H1 (cell line): ENCODE measurements around the gene SCAMP2. TPM values are rescaled to one million over a fixed set of nuclear protein-coding genes. Genes with fewer than 3 reads are reported as not detected.

ENCODE experiments used
- CTCF ChIA-PET: fragments of 300-600 bp; sonication (Branson Sonifier 250); formaldehyde crosslinking; loops from one replicate; lab custom pipeline; 2021; ENCODE audit not compliant: partially characterized antibody; lab: Charles Lee
- POLR2A ChIA-PET: fragments of 300-600 bp; sonication (Branson Sonifier 250); formaldehyde crosslinking; loops from one replicate; lab custom pipeline; 2021; ENCODE audit warnings: inconsistent platforms; ENCODE audit not compliant: partially characterized antibody; lab: Charles Lee
- DNase-seq, 2 experiments: peaks; one replicate each; pipeline versions ENCODE4 v3.0.0 to v3.0.0-alpha.2; 2010 to 2022; ENCODE audit warnings: low spot score in 2 of 2, low read depth in 1 of 2, mixed read lengths in 1 of 2
- FAIRE-seq: peaks from 2 replicates; lab custom pipeline; 2011; peaks lifted over from hg19 to GRCh38; lab: Jason Lieb, UNC
- H2AFZ ChIP-seq: 2 replicates; pipeline ENCODE4 v1.8.1; 2012; ENCODE audit warnings: low read length, inconsistent platforms
- H2AK5ac ChIP-seq: 2 replicates; pipeline ENCODE4 v1.6.1; 2013; ENCODE audit warnings: low read depth, low read length
- H2BK120ac ChIP-seq: replicated peaks from 2 replicates; pipeline ENCODE3; 2013; ENCODE audit warnings: low read depth, low read length, inconsistent platforms
- H2BK12ac ChIP-seq: 2 replicates; pipeline ENCODE4 v1.6.1; 2013; ENCODE audit warnings: low read depth, low read length
- H2BK15ac ChIP-seq: 2 replicates; pipeline ENCODE4 v1.6.1; 2013; ENCODE audit warnings: low read length
- H2BK20ac ChIP-seq: 2 replicates; pipeline ENCODE4 v1.6.1; 2013; ENCODE audit warnings: low read length
- H2BK5ac ChIP-seq: 2 replicates; pipeline ENCODE4 v1.6.1; 2013; ENCODE audit warnings: low read depth, low read length
- H3K14ac ChIP-seq: 2 replicates; pipeline ENCODE4 v1.6.1; 2013; ENCODE audit warnings: inconsistent platforms; ENCODE audit not compliant: insufficient read length
- H3K18ac ChIP-seq: 2 replicates; pipeline ENCODE4 v1.6.1; 2013; ENCODE audit warnings: low read length; ENCODE audit errors: extremely low read depth
- H3K23ac ChIP-seq: 2 replicates; pipeline ENCODE4 v1.6.1; 2013; ENCODE audit warnings: inconsistent platforms; ENCODE audit not compliant: insufficient read length
- H3K23me2 ChIP-seq: 2 replicates; pipeline ENCODE4 v1.6.1; 2013; ENCODE audit warnings: low read depth, low read length
- H3K27ac ChIP-seq: 2 replicates; pipeline ENCODE4 v1.6.1; 2011; ENCODE audit warnings: low read depth, low read length, inconsistent platforms
- H3K27me3 ChIP-seq, 4 experiments: replicated peaks in 1 of 4; 1 replicate in 1 of 4; 2 replicates in 3 of 4; pipeline versions ENCODE4 v1.6.1 to v1.8.1; 2011 to 2013; ENCODE audit warnings: low read length in 3 of 4, mild to moderate bottlenecking in 3 of 4, inconsistent platforms in 2 of 4, mixed read lengths in 2 of 4, moderate library complexity in 1 of 4; ENCODE audit not compliant: control insufficient read depth in 3 of 4, insufficient read depth in 3 of 4; ENCODE audit errors: extremely low read depth in 1 of 4
- H3K36me3 ChIP-seq, 4 experiments: 2 replicates each; pipeline versions ENCODE4 v1.6.1 to v1.8.1; 2011 to 2013; ENCODE audit warnings: mild to moderate bottlenecking in 4 of 4, low read length in 3 of 4, moderate library complexity in 2 of 4, control low read depth in 1 of 4, inconsistent platforms in 1 of 4; ENCODE audit not compliant: insufficient read depth in 4 of 4, control insufficient read depth in 2 of 4
- H3K4ac ChIP-seq: replicated peaks from 2 replicates; pipeline ENCODE3; 2013; ENCODE audit warnings: low read length, low read depth, mixed read lengths, inconsistent platforms; ENCODE audit not compliant: insufficient read length
- H3K4me1 ChIP-seq, 4 experiments: replicated peaks in 1 of 4; 1 replicate in 1 of 4; 2 replicates in 3 of 4; pipeline versions ENCODE4 v1.6.1 to v1.8.1; 2011 to 2013; ENCODE audit warnings: low read length in 3 of 4, inconsistent platforms in 2 of 4, mixed read lengths in 1 of 4; ENCODE audit not compliant: insufficient read depth in 4 of 4, control insufficient read depth in 3 of 4
- H3K4me2 ChIP-seq, 2 experiments: 2 replicates each; pipeline versions ENCODE4 v1.6.1 to v1.8.1; 2011 to 2013; ENCODE audit warnings: low read depth in 2 of 2, low read length in 2 of 2, control low read depth in 1 of 2, inconsistent platforms in 1 of 2, mild to moderate bottlenecking in 1 of 2; ENCODE audit not compliant: insufficient read depth in 1 of 2
- H3K4me3 ChIP-seq, 4 experiments: fragments of 200-600, 300-600 bp in 1 of 4; sonication (generic), shearing (Covaris generic), sonication (Bioruptor Twin) in 1 of 4; 2 replicates each; pipeline versions ENCODE4 v1.5.1 to v1.8.1; 2011 to 2016; ENCODE audit warnings: low read length in 4 of 4, low read depth in 3 of 4, control low read depth in 2 of 4, inconsistent platforms in 2 of 4, mild to moderate bottlenecking in 2 of 4, mixed read lengths in 1 of 4, moderate library complexity in 1 of 4; ENCODE audit not compliant: insufficient read depth in 2 of 4; ENCODE audit errors: extremely low read depth in 1 of 4
- H3K56ac ChIP-seq: replicated peaks from 2 replicates; pipeline ENCODE3; 2013; ENCODE audit warnings: low read depth, mild to moderate bottlenecking, mixed read lengths, low read length, inconsistent platforms; ENCODE audit not compliant: insufficient read length
- H3K79me1 ChIP-seq: 2 replicates; pipeline ENCODE4 v1.6.1; 2013; ENCODE audit warnings: low read depth, low read length, control low read depth
- H3K79me2 ChIP-seq, 2 experiments: 2 replicates each; pipeline versions ENCODE4 v1.6.1 to v1.8.1; 2012 to 2013; ENCODE audit warnings: low read length in 2 of 2, mild to moderate bottlenecking in 2 of 2, inconsistent platforms in 1 of 2; ENCODE audit not compliant: insufficient read depth in 2 of 2, control insufficient read depth in 1 of 2
- H3K9ac ChIP-seq, 4 experiments: replicated peaks in 1 of 4; 1 replicate in 1 of 4; 2 replicates in 3 of 4; pipeline versions ENCODE4 v1.6.1 to v1.8.1; 2011 to 2013; ENCODE audit warnings: low read depth in 3 of 4, low read length in 3 of 4, control low read depth in 2 of 4, mild to moderate bottlenecking in 2 of 4, moderate library complexity in 2 of 4, inconsistent platforms in 1 of 4; ENCODE audit errors: extremely low read depth in 1 of 4
- H3K9me3 ChIP-seq, 2 experiments: 2 replicates each; pipeline versions ENCODE4 v1.6.1 to v1.8.1; 2012 to 2013; ENCODE audit warnings: mild to moderate bottlenecking in 2 of 2, moderate library complexity in 2 of 2, control low read depth in 1 of 2, inconsistent platforms in 1 of 2, low read depth in 1 of 2, low read length in 1 of 2, mixed read lengths in 1 of 2; ENCODE audit not compliant: insufficient read depth in 2 of 2
- H4K20me1 ChIP-seq, 2 experiments: replicated peaks in 1 of 2; 2 replicates each; pipeline versions ENCODE3 to v1.8.1; 2011 to 2013; ENCODE audit warnings: inconsistent platforms in 2 of 2, low read length in 2 of 2, mild to moderate bottlenecking in 1 of 2; ENCODE audit not compliant: insufficient read depth in 2 of 2, control insufficient read depth in 1 of 2
- H4K5ac ChIP-seq: 2 replicates; pipeline ENCODE4 v1.6.1; 2013; ENCODE audit warnings: low read length, low read depth, mixed read lengths, inconsistent platforms; ENCODE audit not compliant: insufficient read length
- H4K8ac ChIP-seq: 2 replicates; pipeline ENCODE4 v1.8.0; 2013; ENCODE audit warnings: mild to moderate bottlenecking, moderate library complexity, low read length, inconsistent platforms; ENCODE audit not compliant: insufficient read depth; ENCODE audit errors: extremely low read depth
- H4K91ac ChIP-seq: replicated peaks from 2 replicates; pipeline ENCODE3; 2013; ENCODE audit warnings: low read length, mixed read lengths, inconsistent platforms; ENCODE audit not compliant: insufficient read length
- BRCA1 ChIP-seq: IDR thresholded peaks from 2 replicates; pipeline ENCODE4 v1.6.1; 2012; ENCODE audit warnings: low read depth, low read length, improper control_type of control experiment
- CBX5 ChIP-seq: fragments of 300-800, 300-1000 bp; sonication (generic); IDR thresholded peaks from 2 replicates; pipeline ENCODE4 v1.7.1; 2016; ENCODE audit warnings: antibody characterized with exemption, low read length, low read depth
- EGR1 ChIP-seq: IDR thresholded peaks from 2 replicates; pipeline ENCODE4 v1.6.1; 2011; ENCODE audit warnings: low read depth, low read length, borderline replicate concordance
- GTF2F1 ChIP-seq: IDR thresholded peaks from 2 replicates; pipeline ENCODE4 v1.6.1; 2012; ENCODE audit warnings: low read depth, low read length, improper control_type of control experiment, borderline replicate concordance
- NANOG ChIP-seq: IDR thresholded peaks from 2 replicates; pipeline ENCODE4 v1.6.1; 2011; ENCODE audit warnings: low read length, low read depth, mild to moderate bottlenecking, inconsistent platforms; ENCODE audit not compliant: insufficient read depth, poor library complexity, severe bottlenecking
- RXRA ChIP-seq: IDR thresholded peaks from 2 replicates; pipeline ENCODE4 v1.6.1; 2011; ENCODE audit warnings: low read depth, mild to moderate bottlenecking, low read length, moderate library complexity; ENCODE audit not compliant: insufficient read depth
- SP1 ChIP-seq: IDR thresholded peaks from 2 replicates; pipeline ENCODE4 v1.6.1; 2011; ENCODE audit warnings: low read depth, low read length
- SRF ChIP-seq: IDR thresholded peaks from 2 replicates; pipeline ENCODE4 v1.6.1; 2011; ENCODE audit warnings: mild to moderate bottlenecking, low read depth, low read length, moderate library complexity
- TCF12 ChIP-seq: IDR thresholded peaks from 2 replicates; pipeline ENCODE4 v1.6.1; 2011; ENCODE audit warnings: low read depth, mild to moderate bottlenecking, low read length
- YY1 ChIP-seq: IDR thresholded peaks from 2 replicates; pipeline ENCODE4 v1.6.1; 2011; ENCODE audit warnings: low read depth, mild to moderate bottlenecking, low read length
- WGBS, 2 experiments: shearing (Covaris generic) in 1 of 2; methylation state at CpG; one replicate each; pipeline versions ENCODE4 v1.1.6 to v1.1.7; 2013 to 2015; ENCODE audit warnings: low lambda C conversion rate in 2 of 2, mixed read lengths in 2 of 2, inconsistent platforms in 1 of 2, low coverage in 1 of 2, missing lambda C conversion rate in 1 of 2; ENCODE audit not compliant: insufficient replicate concordance in 2 of 2, insufficient coverage in 1 of 2, insufficient read length in 1 of 2; ENCODE audit errors: extremely low coverage in 1 of 2, missing lambda C conversion rate in 1 of 2; 5-methylcytosine and 5-hydroxymethylcytosine counted together
- polyA plus RNA-seq, 7 experiments: library from polyadenylated mRNA; depleted of rRNA in 3 of 7; stranded (reverse) in 5 of 7; unstranded in 2 of 7; fragments of >200 nt in 5 of 7; fragments of 200-250 nt in 2 of 7; gene quantifications; 1 replicate in 5 of 7; 2 replicates in 1 of 7; 4 replicates in 1 of 7; pipeline versions ENCODE4 v1.2.1 to v1.2.3, GENCODE V29; 2011 to 2013; ENCODE audit warnings: missing spikeins in 2 of 7, mixed read lengths in 2 of 7
- total RNA-seq: library from RNA; stranded (reverse); fragmentation: NEBNext Ultra II Directional; extraction: Animal tissue kit (Norgen Biotek cat#: 25700); gene quantifications from 2 replicates; pipeline ENCODE4 v1.2.1, GENCODE V29; 2021
- TF ChIP-seq, protein P1 (sequence below): IDR thresholded peaks from 2 replicates; pipeline ENCODE4 v1.6.1; 2012; ENCODE audit warnings: low read length, inconsistent platforms

SCAMP2 gene
- total and polyA plus RNA-seq, 2 of the 8 experiments (the other 6 are each of a cell fraction or from before 2014, with no cell fraction given): 41.7 to 131 TPM

DNA sequence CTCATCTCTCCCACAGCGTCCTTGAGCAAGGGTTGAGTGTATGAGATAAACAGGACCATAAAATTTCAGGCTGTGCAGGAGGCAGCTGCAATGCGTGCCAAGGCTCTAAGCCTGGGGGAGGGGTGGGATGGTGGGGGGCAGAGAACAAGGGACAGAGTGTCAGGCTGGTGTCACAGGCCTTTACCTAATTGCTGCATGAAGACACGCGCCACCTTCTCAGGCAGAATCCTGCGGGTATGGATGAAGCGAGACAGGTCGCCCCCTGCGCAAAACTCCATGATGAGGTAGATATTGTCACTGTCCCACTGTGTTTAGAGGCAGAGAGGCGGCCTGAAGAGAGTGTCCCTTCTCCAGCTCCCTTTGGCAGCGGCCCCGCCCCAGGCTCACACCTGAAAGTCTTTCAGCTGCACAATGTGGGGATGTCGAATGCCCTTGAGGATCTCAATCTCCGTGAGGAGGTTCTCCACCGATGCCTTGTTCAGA is 31.2 kb downstream of the SCAMP2 start:
- DNase-seq (no peak), FAIRE-seq (no peak)
- peak overlapping the region; percentile 60 to 92 (median 90) for H3K4me3 ChIP-seq
- H3K14ac ChIP-seq: no peak overlapping the region
- no peak overlapping the region for H2BK15ac ChIP-seq
- H3K27me3 ChIP-seq: no peaks in the 10 kb centered on the region
- no peak overlapping the region for H4K8ac ChIP-seq
- POLR2A ChIA-PET: interaction anchor here (0.5 to 4.1 kb wide), 22 partner anchors 10 to 113 kb away, joined by 3 to 23 read pairs (median 3); partner anchors contain the start of genes COX5A, CPLX3, CSK and FAM219B
- peak overlapping the region in 3 of 4 experiments; percentile 15 to 63 (median 26); a peak in 3 of 7 replicates for H3K9ac ChIP-seq
- no peak overlapping the region for H2AFZ ChIP-seq
- no peak overlapping the region for H4K5ac ChIP-seq
- no peak overlapping the region for H3K56ac ChIP-seq
- H2BK20ac ChIP-seq: no peak overlapping the region
- no peak overlapping the region for H2BK120ac ChIP-seq
- H4K20me1 ChIP-seq: peaks cover 2% of the 10 kb centered on the region in 2 experiments
- no peak overlapping the region for H3K27ac ChIP-seq
- peak overlapping the region; percentile 75 to 88 for H3K4me2 ChIP-seq
- no peak overlapping the region for H2BK12ac ChIP-seq
- peaks cover 0 to 11% (median 4%) of the 10 kb centered on the region in 4 experiments; a peak in 5 of 8 replicates for H3K36me3 ChIP-seq
- no peaks in the 10 kb centered on the region for H3K79me2 ChIP-seq
- no peak overlapping the region for H4K91ac ChIP-seq
- H3K23ac ChIP-seq: no peak overlapping the region
- peaks cover 7% of the 10 kb centered on the region; the same call in 1 of the 2 replicates for H3K23me2 ChIP-seq
- no peak overlapping the region for H2BK5ac ChIP-seq
- no peak overlapping the region for H3K18ac ChIP-seq
- 85% methylated on average over 14 of the region's 14 CpGs; no CpG with 5 or more reads in 1 of the 2 experiments for WGBS, 2 experiments
- 0 out of 2 replicates have a peak, but pooled peaks cover 2% of the 10 kb centered on the region for H3K79me1 ChIP-seq
- no peak overlapping the region for H3K4ac ChIP-seq
- H2AK5ac ChIP-seq: no peak overlapping the region
- no peaks in the 10 kb centered on the region for H3K9me3 ChIP-seq
- H3K4me1 ChIP-seq: peaks cover 0 to 13% (median 8%) of the 10 kb centered on the region in 4 experiments; a peak in 6 of 7 replicates
- CTCF ChIA-PET: interaction anchor here (0.6 to 5.3 kb wide), 21 partner anchors 8 to 209 kb away, joined by 3 to 46 read pairs (median 5); partner anchors contain the start of gene CPLX3
- TF ChIP-seq GTF2F1: no peak
- TF ChIP-seq YY1: no peak
- no peak for TF ChIP-seq SRF
- TF ChIP-seq, protein P1, sequence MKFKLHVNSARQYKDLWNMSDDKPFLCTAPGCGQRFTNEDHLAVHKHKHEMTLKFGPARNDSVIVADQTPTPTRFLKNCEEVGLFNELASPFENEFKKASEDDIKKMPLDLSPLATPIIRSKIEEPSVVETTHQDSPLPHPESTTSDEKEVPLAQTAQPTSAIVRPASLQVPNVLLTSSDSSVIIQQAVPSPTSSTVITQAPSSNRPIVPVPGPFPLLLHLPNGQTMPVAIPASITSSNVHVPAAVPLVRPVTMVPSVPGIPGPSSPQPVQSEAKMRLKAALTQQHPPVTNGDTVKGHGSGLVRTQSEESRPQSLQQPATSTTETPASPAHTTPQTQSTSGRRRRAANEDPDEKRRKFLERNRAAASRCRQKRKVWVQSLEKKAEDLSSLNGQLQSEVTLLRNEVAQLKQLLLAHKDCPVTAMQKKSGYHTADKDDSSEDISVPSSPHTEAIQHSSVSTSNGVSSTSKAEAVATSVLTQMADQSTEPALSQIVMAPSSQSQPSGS: no peak
- TF ChIP-seq EGR1: no peak
- no peak for TF ChIP-seq SP1
- no peak for TF ChIP-seq RXRA
- TF ChIP-seq NANOG: no peak
- no peak for TF ChIP-seq TCF12
- no peak for TF ChIP-seq CBX5
- no peak for TF ChIP-seq BRCA1
